ENCODE results near the gene LGALS3BP.

GRCh38 chr17:78933025-78933958 lies 46.4 kb downstream of the LGALS3BP start:
- TF ChIP-seq CTCF (conservative IDR thresholded peaks at IDR 0.05) (no peak), EZH2 (IDR thresholded peaks at IDR 0.05; ENCODE audit: low read depth) (no peak)

All from PC-9 (cell line).